ENCODE measurements around the gene ERAL1.

ERAL1 gene

DNA sequence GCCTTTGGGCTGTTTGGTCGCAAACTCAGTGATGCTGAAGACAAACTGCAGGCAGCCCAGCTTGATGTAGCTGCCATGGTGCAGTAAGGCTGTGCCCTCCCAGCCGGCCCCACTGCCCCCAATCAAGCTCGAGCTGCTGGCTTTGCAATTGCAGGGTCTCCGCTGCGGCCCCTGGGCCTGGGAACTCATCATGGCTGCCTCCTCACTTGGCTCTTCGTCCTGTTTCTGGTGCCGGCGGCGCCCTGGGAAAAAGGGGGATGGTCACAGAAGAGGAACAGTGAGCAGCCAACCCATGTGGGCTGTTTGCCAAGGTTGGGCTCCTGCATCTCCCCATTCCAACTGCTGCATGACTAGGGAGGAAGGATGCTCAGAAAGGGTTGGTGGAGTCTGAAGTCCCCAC lies 51.5 kb downstream of the ERAL1 start:
- Histone ChIP-seq H3K4me1 (ENCODE audit: insufficient read depth, poor library complexity, severe bottlenecking) (peaks cover 5% of the 10 kb centered on the region), H3K36me3 (ENCODE audit: low read depth) (peaks cover 36% of the 10 kb centered on the region), H3K9me3 (ENCODE audit: severe bottlenecking) (no peaks in the 10 kb centered on the region), H3K27me3 (ENCODE audit: insufficient read depth, poor library complexity, severe bottlenecking) (no peaks in the 10 kb centered on the region), H3K27ac (ENCODE audit: poor library complexity, severe bottlenecking) (no peak overlapping the region), H3K4me3 (ENCODE audit: severe bottlenecking) (no peak overlapping the region)
- TF ChIP-seq, protein P1, sequence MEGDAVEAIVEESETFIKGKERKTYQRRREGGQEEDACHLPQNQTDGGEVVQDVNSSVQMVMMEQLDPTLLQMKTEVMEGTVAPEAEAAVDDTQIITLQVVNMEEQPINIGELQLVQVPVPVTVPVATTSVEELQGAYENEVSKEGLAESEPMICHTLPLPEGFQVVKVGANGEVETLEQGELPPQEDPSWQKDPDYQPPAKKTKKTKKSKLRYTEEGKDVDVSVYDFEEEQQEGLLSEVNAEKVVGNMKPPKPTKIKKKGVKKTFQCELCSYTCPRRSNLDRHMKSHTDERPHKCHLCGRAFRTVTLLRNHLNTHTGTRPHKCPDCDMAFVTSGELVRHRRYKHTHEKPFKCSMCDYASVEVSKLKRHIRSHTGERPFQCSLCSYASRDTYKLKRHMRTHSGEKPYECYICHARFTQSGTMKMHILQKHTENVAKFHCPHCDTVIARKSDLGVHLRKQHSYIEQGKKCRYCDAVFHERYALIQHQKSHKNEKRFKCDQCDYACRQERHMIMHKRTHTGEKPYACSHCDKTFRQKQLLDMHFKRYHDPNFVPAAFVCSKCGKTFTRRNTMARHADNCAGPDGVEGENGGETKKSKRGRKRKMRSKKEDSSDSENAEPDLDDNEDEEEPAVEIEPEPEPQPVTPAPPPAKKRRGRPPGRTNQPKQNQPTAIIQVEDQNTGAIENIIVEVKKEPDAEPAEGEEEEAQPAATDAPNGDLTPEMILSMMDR (IDR thresholded peaks at IDR 0.05; ENCODE audit: poor library complexity, severe bottlenecking) = no peak
- ATAC-seq (ENCODE audit: low read depth) = no peak
- no peak for DNase-seq (ENCODE audit: low spot score)

- peaks cover 5% of the 10 kb centered on the region for H3K4me1 ChIP-seq (ENCODE audit: insufficient read depth, poor library complexity, severe bottlenecking)
- DNase-seq (ENCODE audit: low spot score) = no peak
- no peak overlapping the region for H3K4me3 ChIP-seq (ENCODE audit: severe bottlenecking)
- H3K36me3 ChIP-seq (ENCODE audit: low read depth) = peaks cover 42% of the 10 kb centered on the region
- no peak overlapping the region for H3K27ac ChIP-seq (ENCODE audit: poor library complexity, severe bottlenecking)
- H3K27me3 ChIP-seq (ENCODE audit: insufficient read depth, poor library complexity, severe bottlenecking) = no peaks in the 10 kb centered on the region
- ATAC-seq (ENCODE audit: low read depth) = no peak
- TF ChIP-seq, protein P1 (IDR thresholded peaks at IDR 0.05; ENCODE audit: poor library complexity, severe bottlenecking) = no peak
- no peaks in the 10 kb centered on the region for H3K9me3 ChIP-seq (ENCODE audit: severe bottlenecking)
Measured at GRCh38 chr17:28906706-28907438, 52.1 kb downstream of the ERAL1 start.

GRCh38 chr17:28907709-28908475 lies 53.1 kb downstream of the ERAL1 start:
- H3K27me3 ChIP-seq (ENCODE audit: insufficient read depth, poor library complexity, severe bottlenecking) = no peaks in the 10 kb centered on the region
- peaks cover 52% of the 10 kb centered on the region for H3K36me3 ChIP-seq (ENCODE audit: low read depth)
- TF ChIP-seq, protein P1 (IDR thresholded peaks at IDR 0.05; ENCODE audit: poor library complexity, severe bottlenecking) = no peak
- ATAC-seq (ENCODE audit: low read depth) = no peak
- no peaks in the 10 kb centered on the region for H3K9me3 ChIP-seq (ENCODE audit: severe bottlenecking)
- no peak overlapping the region for H3K27ac ChIP-seq (ENCODE audit: poor library complexity, severe bottlenecking)
- H3K4me1 ChIP-seq (ENCODE audit: insufficient read depth, poor library complexity, severe bottlenecking) = peaks cover 5% of the 10 kb centered on the region
- no peak for DNase-seq (ENCODE audit: low spot score)
- no peak overlapping the region for H3K4me3 ChIP-seq (ENCODE audit: severe bottlenecking)

DNA sequence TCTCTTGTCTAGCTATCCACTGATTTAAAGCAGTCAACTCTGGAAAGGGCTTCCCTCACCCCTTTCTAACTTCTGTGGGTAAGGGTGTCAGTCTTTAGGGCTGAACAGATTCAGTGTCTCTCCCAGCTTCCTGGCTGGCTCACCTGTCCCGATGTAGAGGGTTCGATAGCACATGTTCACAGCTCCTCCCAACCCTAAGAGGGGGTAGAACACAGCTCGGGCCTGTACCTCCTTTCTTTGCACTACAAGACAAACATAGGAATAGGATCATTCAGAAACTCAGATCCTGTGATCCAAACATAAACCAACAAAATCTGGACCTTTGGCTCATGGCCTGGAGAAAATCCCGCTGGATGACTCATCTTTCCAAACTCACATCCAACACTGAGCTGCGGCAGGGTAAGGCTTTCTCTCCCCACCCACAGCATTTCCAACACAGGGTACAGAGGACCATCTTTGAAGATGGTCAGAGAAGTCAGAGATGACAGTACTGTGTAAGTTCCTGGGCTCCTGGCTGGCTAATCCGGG lies 53.9 kb downstream of the ERAL1 start:
- Histone ChIP-seq H3K9me3 (ENCODE audit: severe bottlenecking) (no peaks in the 10 kb centered on the region), H3K27me3 (ENCODE audit: insufficient read depth, poor library complexity, severe bottlenecking) (no peaks in the 10 kb centered on the region), H3K4me1 (ENCODE audit: insufficient read depth, poor library complexity, severe bottlenecking) (peaks cover 5% of the 10 kb centered on the region), H3K27ac (ENCODE audit: poor library complexity, severe bottlenecking) (no peak overlapping the region), H3K36me3 (ENCODE audit: low read depth) (peaks cover 60% of the 10 kb centered on the region), H3K4me3 (ENCODE audit: severe bottlenecking) (no peak overlapping the region)
- TF ChIP-seq, protein P1 (IDR thresholded peaks at IDR 0.05; ENCODE audit: poor library complexity, severe bottlenecking) = no peak
- no peak for DNase-seq (ENCODE audit: low spot score)
- ATAC-seq (ENCODE audit: low read depth) = no peak; the same call in 2 of the 3 replicates
